Dermis microvascular lymphatic vessel endothelial cell (primary cell): ENCODE results near the gene FBXW9. TPM values are rescaled to one million over a fixed set of nuclear protein-coding genes. Genes with fewer than 3 reads are reported as not detected.
"Not testable (repeated sequence)": the region's sequence is repeated elsewhere in the genome, so short reads cannot be mapped to it uniquely, and the experiment has no call there.

Source experiments
- DNase-seq, 2 donors: peaks; one replicate each; pipeline versions ENCODE4 v3.0.0 to v3.0.0-alpha.2; 2010; ENCODE audit warnings: low read depth in 2 of 2
- total RNA-seq: library from RNA; depleted of rRNA; stranded (reverse); fragments of >200 nt; gene quantifications from 2 replicates; pipeline ENCODE4 v1.2.1, GENCODE V29; 2014

FBXW9 gene
- total RNA-seq, 1 donor from 2014 or later, result 6.2 TPM

DNA sequence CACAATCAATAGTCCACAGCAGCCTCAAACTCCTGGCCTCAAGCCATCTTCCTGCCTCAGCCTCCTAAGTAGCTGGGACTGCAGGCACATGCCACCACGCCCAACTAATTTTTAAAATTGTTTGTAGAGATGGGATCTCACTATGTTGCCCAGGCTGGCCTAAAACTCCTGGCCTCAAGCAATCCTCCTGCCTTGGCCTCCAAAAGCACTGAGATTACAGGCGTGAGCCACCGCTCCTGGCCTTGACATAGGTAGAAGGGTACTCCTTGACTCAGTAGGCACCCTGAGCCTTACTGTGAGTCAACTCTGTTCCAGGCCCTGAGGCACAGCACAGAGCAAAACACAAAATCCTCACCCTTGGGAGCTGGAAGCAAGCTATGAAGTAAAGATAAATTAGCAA is 19.5 kb upstream of the FBXW9 start:
- DNase-seq, result no peak

DNA sequence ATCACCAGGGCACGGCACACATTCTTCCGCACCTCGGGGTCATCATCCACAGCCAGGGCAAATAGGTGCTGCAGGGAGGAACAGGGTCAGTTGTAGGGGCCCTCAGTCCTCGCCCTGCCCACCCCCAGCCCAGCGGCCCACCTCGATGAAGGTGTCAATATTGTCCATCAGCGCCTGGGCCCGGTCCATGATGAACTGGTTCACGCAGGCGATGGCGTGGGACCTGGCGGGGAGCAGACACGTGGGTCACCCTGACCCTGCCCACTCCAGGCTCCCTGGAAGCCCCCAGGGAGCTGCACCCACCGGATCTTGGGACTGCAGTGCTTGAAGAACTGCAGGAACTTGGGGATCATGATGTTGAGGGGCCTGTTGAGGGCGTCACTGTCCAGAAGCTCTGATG is 18.7 kb upstream of the FBXW9 start:
- DNase-seq, result no peak

DNA sequence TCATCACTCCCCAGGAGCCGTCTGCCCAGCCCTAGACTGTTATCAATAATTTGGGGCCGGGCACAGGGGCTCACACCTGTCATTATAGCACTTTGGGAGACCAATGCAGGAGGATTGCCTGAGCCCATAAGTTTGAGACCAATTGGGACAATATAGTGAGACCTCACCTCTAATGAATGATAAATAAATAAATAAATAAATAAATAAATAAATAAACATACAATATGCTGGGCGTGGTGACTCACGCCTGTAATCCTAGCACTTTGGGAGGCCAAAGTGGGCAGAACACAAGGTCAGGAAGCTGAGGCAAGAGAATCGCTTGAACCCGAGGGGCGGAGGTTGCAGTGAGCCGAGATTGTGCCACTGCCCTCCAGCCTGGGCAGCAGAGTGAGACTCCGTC is 16.9 kb upstream of the FBXW9 start:
- DNase-seq, result not testable (repeated sequence)

DNA sequence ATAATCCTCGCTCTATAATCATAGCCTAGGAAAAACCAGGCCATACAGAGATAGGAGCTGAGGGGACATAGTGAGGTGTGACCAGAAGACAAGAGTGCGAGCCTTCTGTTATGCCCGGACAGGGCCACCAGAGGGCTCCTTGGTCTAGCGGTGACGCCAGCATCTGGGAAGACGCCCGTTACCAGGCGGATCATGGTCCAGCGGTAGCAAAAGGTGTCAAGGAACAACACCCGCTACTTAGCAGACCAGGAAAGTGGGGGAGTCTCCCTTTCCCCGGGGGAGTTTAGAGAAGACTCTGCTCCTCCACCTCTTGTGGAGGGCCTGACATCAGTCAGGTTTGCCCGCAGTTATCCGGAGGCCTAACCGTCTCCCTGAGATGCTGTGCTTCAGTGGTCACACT is 15.6 kb upstream of the FBXW9 start:
- DNase-seq, result not testable (repeated sequence)

DNA sequence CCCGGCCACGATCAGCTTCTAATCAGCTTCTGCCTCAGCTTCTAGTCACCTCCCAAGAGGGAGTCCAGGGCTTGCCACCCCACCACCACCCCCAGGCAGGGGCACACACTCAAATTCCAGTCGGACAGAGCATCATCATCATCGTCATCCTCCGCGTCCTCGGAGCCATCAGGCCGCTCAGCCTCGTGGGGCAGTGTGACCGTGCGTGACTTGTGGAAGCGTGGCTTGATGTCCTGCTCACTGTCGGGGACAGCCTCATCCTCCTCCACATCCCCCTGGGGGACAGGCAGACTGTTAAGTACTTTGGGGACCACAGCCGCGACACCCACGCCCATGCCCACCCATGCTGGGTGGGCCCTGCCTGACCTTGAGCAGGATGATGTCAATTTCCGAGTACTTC is 14.8 kb upstream of the FBXW9 start:
- no peak for DNase-seq

DNA sequence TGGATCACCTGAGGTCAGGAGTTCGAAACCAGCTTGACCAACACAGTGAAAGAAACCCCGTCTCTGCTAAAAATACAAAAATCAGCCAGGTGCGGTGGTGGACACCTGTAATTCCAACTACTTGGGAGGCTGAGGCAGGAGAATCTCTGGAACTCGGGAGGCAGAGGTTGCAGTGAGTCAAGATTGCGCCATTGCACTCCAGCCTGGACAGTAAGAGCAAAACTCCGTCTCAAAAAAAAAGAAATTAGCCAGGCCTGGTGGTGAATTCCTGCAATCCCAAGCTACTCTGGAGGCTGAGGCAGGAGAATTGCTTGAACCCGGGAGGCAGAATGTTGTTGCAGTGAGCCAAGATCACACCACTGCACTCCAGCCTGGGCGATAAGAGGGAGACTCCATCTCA is 12.2 kb upstream of the FBXW9 start:
- no peak for DNase-seq

DNA sequence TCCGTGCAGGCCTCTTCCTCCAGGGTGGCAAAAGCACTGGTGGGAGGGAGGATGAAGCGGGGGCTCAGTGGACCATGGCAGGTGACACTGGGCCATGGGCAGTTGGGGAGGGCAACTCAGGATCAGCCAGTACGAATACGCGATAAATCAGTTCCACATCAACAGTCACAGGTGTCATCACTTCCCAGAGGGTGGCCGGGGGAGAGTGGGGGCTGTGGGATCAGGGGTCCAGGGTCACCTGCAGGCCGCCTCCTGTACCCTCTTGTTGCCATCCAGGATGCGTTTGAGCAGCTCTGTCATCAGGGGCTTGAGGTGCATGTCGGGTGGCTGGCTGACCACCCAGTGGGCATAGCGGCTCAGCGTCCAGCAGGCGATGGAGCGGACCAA is 9.9 kb upstream of the FBXW9 start:
- no peak for DNase-seq

DNA sequence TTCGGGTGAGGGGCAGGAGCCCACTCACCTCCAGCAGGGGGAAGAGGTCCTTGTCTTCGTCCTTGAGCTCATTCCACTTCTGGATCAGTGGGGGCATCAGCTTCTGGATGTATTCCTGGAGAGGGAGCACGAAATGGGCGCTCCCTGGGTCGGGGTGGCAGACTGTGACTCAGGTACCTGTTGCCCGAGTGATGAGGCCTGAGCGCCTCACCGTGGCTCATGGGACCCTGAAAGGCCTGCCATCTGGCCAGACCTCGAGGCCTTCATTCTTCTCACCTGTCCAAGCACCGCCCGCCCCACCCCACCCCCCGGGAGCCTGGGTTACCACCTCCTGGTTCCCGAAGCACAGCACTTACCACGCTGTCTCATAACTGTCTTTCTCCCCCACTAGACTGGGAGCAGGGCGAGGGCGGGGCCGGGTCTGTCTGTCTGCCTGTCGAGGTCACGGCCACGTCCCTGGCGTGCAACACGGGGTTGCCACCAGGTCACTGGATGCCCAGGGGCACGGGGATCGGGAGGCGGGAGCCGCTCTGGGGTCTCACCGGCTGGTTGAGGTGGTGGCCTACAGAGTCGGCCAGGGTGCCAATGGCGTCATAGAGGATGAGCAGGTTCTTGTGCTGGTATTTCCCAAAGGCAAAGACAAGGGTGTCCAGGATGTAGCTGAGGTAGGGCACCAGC is 9.4 kb upstream of the FBXW9 start:
- DNase-seq, result no peak

DNA sequence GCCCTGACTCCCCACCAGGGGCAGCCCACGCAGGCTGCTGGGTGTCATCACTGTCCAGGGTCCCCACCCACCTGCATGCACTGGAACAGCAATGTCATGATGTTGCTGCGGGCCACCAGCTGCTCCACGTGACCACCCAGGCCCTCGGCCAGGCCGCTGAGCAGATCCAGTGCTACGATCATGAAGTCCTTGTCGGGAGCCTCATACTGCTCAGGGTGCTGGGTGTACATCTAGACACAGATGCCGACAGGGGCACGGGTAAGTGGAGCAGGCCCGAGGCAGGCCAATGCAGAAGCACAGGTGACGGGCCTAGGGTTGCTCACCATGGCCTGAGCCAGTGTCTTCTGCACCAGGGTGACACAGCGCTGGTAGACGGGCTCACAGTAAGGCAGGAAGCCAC is 8.7 kb upstream of the FBXW9 start:
- no peak for DNase-seq

DNA sequence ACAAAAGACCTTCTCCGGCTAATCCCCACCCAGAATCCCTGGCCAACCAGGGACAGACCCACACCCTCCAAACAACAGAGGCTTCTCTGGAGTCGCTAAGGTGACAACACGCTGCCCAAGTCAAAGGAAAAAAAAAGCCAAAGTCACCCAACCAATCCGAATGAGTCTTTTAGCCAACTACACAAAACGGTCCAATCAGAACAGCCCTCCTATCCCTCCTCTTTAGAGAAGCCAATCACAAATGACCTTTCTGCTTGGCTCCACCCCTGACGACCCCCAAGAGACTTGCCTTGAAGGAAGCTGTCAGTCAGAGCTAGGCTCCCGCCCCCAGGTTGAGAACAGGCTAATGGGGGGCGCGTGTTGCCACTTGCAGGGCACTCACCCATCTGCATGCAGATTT is 6.6 kb upstream of the FBXW9 start:
- peak in 1 of 2 donors; percentile 64 for DNase-seq

DNA sequence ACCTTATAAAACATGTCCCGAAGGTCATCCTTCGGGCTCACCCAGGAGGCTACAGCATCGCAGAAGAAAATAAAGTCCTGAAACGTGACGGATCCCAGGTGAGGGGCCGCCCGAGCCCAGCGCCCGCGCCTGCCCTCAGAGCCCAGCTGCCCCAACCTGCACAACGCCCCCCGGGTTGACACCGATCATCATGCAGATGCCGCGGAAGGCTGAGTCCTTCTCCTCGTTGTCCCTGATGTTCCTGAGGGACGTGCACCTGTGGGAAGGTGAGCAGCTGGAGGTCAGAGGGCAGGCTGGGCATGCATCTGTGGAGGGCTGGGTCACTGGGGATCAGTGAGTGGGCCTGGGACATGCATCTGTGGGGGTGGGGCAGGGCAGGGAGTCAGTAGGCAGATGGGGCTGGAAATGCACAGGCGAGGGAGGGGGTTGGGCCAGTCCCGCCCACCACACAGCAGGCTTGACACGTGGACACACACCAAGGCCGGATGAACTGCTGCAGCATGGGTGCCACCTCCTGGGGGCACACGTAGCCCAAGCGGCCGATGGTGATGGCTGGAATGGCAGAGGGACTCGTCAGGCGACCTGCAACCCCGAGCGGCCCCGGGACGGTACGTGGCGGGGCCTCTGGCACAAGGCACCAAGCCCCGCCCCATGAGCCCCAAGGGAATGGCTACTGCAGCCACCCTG is 5.3 kb upstream of the FBXW9 start:
- no peak for DNase-seq

DNA sequence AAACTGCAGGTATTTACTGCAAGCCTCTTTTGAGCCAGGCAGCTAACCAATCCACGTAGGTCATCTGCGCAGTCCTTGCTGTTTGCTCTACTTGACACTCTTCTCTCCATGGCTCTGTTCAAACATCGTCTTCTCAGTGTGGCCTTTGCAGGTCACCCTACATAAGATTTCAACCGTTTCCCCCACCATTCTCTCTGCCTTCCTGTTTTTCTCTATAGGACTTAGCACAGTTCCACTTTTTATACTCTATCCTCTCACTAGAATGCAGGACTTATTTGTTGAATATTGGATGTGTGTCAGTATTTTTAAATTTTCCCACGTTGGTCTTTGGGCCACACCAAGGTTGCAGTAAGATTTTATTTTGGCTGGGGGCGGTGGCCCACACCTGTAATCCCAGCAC is 1.7 kb upstream of the FBXW9 start:
- no peak for DNase-seq

DNA sequence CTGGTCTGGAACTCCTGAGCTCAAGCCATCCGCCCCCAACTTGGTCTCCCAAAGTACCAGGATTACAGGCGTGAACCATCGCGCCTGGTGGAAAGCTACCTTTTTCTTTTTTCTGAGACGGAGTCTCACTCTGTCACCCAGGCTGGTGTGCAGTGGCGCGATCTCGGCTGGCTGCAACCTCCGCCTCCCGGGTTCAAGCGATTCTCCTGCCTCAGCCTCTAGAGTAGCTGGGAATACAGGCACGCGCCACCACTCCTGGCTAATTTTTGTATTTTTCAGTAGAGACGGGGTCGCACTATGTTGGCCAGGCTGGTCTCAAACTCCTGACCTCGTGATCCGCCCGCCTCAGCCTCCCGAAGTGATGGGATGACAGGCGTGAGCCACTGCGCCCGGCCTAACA is 994 bp upstream of the FBXW9 start:
- not testable (repeated sequence) for DNase-seq

DNA sequence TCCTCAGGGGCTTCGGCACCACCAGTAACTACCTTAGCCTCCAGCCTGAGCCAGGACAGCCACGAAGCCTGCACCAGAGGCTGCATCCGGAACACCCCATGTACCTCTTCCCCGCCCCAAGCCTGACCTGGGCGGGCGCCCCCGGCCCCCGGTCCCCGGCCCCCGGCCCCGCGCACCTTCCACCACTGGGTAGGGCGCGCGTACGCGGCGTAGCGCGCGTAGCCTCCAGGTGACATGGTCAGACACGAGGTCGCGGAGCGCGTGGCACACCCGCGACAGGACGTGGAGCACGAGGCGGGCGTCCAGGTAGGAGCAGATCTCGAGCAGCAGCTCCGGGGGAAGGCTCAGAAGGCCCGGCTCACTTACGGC is 450 bp downstream of the FBXW9 start:
- no peak for DNase-seq

DNA sequence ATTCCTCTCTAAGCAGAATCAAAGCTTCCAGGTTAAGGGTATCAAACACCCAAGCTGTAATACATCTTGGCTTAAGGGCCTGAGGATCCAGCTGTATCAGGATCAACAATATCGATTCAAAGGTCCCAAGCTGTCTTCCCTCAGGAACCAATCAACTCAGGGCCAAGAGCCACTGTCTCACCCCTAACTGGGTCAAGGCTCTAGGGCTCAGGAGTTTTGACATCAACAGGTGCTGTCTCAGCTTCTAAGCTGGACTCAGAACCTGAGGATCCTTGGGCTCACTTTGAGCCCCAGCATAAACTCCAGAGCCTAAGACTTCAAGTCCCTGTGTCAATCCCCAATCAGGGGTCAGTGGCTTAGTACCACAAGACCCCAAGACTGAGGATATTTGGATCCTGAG is 917 bp downstream of the FBXW9 start:
- no peak for DNase-seq

DNA sequence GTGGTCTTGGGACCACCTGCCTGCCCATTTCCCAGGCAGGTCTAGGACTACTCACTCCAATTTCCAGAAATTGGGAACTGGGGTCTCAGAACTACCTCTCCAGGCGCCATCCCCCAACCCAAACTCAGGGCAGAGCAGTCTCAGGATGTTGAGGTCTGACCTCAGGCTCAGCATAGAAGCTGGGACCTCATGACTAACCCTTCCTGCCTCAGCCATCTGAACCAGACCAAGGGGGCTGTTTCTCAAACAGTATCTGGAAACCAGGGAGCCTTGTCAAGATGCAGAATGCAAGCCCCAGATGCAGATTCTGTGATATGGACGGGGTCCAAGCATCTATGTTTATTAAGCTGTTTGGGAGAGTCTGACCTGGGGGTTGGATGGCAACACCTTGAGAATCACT is 1.3 kb downstream of the FBXW9 start:
- DNase-seq, result no peak

DNA sequence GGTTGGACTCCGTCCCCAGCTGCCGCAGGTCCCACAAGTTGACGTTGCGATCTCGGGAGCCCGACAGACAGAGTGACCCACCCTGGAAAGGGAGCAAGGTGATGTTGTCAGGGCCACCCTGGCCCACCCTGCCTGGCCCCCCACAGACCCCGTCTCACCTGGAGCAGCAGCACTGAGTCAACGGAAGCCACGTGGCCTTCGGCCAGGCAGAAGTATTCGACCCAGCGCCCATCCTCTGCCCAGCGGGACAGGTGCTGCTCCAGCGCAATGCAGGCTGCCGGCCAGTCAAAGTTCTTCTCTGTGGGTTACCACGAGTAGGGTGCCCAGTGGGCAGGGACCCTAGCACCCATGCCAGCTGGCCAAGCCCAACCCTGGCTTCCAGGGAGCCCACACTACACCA is 1.8 kb downstream of the FBXW9 start:
- no peak for DNase-seq

DNA sequence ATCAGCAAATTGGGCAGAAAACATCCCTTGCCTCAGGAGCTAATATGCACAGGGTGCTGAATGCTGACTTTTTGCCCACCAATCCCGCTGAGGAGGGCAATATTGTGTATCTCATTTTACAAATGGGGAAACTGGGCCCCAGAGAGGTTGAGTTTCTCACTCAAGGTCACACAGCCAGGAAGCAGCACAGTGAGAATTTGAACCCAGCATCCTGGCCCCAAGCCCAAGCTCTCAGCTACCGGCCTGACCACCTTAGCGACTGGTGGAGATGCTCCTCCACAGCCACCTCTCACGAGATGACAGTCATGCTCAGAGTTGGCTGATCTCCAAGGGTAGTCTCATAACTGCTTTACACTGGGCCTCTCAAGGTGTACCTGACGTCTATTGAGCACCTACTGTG is 3.5 kb downstream of the FBXW9 start:
- DNase-seq, result no peak

DNA sequence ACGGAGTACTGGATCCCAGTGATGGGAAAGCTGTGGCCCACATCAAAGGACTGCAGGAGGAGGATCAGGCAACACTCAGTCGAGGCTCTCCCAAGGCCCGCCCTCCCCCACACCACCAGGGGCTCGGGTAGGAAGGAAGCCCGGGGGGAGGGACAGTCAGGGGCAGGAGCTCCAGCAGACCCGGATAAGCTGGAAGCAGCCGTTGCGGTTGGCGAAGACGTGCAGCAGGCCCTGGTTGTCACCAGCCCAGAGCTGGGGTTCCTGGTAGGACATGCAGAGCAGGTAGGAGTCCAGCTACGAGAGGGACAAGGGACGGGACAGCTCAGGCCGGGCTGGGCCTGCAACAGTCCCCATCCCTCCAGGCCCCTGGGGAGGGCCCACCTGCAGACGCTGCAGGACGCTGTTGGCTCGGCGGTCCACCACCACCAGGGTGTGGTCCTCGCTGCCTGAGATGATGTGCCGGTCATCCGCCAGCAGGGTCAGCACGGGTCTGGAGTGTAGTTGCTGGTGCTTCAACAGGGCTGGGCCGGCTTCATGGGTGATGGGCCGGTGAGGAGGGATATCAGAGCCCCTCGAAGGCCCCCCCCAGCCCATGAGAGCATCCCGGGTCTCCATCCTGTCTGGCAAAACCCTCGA is 6.7 kb downstream of the FBXW9 start:
- no peak for DNase-seq

DNA sequence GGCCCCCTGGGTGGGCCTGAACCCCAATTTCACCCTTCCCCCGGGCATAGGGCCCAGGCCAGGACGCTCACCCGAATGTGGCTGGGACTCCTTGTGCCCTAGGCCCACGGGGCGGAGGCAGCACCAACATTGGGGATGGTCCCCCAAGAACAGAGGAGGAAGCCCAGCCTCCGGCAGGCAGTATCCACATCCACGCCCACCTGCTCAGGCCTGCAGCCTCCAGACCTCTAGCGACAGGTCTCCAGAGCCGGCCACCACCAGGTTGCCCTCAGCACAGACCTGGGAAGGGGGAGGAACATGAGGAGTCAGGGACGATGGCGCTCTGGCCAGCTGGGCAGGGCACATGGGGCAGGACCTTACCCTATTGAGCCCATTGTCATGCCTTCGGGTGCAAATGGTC is 7.4 kb downstream of the FBXW9 start:
- DNase-seq, result no peak

DNA sequence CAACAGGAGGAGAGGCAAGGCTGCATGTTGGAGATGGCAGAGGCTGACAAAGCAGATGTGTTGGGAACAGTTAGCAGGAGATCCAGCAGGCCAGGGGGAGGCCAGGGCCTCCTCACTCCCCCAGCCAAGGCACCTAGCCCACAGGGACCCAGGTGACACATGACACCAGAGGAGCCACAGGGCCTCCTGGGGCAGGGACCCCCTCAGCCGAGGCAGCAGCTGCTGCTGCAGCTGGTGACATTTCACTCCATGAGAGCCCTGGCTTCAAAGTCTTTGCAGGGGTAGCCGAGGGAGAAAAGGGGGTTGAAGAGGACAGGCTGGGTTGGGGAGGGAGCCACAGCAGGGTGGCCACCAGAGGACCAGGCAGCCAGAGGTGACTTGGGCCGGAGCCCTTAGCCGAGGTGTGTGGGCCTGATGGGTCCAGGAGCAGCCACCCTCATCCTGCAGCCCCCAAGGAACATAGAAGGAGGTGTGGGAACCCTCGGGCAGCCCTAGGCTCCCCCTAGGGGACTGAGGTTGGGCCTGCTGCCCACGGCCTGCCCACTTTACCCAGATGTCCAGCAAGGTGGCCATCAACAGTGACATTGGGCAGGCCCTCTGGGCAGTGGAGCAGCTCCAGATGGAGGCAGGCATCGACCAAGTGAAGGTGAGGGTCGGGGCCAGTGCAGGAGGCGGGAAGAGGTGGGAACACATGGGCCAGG is 8.8 kb downstream of the FBXW9 start, which contains the start of gene GNG14:
Gene GNG14, plus strand, starts transcription at position 503 of the 701 bp plus-strand sequence. Its CDS starts 51 bp downstream, at position 554.
- DNase-seq, result no peak

DNA sequence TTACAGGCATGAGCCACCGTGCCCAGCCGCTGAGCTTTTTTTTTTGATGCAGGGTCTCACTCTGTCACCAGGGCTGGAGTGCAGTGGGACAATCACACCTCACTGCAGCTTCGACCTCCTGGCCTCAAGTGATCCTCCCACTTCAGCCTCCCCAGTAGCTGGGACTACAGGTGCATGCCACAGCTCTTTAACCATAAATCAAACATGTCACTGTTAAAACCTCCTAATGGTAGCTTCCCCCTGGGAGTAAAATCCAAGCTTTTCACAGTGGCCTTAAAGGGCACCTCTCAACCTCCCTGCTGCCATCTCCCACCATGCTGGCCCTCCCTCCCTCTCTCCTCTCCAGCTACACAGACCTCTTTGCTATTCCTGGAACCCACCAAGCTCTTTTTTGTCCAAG is 10.6 kb downstream of the FBXW9 start:
- DNase-seq, result no peak
